Stimulated activated CD4-positive, alpha-beta T cell treated with anti-CD3 and anti-CD28 coated beads, TNF-alpha, amount 100 ng/mL, for 4 hours (primary cell): ENCODE results near the gene NHS.
A peak's percentile ranks its signal among the peaks of the same experiment; 100 is the strongest.

Source experiments
- DNase-seq, 3 experiments: peaks; one replicate each; pipeline ENCODE4 v3.0.0-alpha.2; 2020; ENCODE audit warnings: low read depth in 3 of 3

Gene NHS

DNA sequence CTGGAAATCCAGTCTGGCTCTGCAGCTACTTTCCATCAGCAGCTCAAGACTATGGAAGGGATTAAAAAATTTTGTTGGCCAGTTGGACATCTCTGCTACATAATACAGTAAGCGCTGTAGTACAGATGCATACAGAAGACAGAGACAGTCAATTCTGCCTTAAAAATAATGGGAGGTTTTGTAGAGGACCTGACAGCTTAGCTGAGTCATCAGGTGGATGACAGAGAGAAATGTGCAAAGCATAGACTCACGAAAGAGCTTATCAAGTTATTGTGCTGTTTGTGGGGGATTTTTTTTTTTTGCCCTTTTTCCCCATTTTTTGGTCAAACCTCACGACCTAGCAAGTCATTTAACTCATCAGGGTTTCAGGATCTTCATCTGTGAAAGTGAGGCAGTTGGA, 213.3 kb downstream of the NHS start:
- no peak for DNase-seq

DNA sequence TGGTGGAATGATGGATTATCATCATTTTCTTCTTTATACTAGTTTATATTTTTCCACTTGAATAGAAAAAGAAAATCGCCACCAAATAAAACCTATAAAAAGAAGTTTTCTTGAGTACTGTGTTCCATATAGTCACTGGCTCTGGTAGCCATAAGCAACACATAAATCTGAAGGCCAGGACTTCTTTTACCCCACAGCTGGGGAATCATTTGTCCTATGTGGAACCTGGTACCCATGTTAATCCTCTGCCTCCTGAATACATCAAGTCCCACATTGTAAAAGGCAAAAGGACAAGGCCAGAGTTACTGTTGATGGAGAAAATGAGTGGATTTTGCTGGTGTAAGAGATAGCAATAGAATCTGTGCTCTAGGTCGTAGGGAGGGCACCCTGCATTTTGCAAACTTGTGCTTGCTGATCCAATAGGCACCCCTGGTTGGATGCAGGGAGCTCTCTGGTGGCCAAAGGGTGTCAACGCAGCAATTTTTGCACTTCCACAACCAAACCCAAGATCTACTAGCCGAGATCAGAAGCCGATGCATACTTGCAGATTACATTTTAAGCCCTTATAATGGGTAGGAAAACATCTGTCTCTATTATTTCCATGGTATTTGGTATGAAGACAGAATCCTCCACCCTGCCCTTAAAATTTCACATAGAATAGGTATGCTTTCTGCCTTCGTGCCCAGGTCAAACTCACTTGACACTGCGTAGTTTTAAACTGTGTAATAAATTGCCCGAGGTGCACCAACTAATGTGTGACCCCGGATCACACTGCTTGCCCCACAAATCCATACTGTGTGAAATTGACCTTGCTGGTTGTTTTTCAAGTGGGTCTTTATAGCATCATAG, 216.1 kb downstream of the NHS start:
- DNase-seq = peak in 1 of 3 experiments; percentile 0

DNA sequence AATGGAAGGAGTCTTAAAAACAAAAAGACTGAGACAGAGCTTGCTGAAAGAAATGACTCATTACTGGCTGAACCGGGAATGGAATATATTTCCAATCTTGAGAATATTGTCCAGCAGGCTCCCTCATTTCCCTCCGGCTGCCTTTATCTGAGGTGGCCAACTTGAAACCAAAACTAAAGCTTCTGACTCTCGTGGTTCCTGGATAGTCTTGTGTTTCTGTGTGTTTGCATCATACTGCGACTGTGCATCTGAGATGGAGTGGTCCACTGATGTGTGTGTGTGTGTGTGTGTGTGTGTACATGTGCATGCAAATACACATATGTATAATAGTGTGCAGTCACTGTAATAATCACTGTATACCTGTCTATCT, 216.7 kb downstream of the NHS start:
- no peak for DNase-seq

DNA sequence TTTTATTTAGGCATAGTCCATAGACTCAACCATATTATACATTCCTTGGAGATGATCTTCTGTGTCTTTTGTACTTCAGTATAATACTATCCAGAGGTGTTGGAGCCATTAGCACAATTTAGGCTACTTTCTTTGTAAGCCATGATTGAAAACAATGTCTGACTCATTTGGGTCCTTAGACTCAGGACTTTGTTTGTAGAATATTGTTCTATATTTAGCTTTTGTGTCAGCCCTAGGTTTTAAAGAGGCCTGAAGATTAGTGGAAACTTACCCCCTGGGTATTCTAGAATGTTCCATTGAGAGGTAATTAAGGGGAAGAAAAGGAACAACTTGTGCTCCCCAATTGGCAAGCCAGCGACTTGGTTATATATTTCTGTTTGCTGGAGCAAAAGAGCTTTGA, 217.1 kb downstream of the NHS start:
- no peak for DNase-seq

DNA sequence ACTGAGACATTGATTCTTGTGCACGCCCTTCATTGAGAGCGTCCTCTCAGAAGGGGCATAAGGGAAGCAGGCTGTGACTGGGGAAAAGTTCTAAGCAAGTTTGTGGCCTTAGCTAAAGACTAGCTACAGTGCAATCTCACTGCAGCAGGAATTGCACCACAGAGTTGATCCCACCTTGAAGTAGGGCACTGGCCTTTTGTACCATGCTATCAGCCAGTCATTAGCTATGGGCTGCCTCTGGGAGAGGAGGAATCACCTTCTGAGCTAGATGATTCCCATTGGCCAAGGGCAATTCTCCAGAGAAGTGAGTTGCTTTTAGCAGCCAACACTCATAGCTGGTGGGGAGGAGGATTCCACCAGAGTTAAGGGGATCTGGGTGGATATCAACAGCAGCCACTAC, 219.7 kb downstream of the NHS start:
- no peak for DNase-seq

DNA sequence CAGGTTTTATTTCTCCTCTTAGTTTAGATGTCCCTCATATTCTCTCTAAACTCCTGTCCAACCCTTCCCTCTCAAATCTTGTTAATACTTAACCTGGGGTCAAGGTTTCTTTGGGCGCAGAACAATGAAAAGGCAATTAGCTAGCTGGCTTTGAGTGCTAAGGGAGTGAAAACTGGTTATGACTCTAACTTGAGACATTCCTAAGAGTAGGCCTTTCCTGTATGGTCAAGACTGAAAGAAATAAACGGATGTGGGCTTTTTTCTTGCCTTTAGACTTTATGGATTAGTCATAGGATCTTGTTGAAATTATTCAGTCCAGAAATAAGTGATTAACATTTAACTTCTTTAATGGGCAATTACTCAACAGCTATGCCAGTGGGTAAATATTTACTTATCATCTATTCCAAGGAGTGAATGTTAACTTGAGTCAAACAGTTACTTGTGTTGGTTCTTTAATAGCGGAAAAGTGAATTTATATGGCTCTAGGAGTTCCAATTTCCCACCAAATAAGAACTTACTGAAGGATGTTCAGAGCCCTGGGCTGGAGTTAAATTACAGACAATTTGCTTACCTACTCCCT, 220.5 kb downstream of the NHS start:
- DNase-seq = no peak

DNA sequence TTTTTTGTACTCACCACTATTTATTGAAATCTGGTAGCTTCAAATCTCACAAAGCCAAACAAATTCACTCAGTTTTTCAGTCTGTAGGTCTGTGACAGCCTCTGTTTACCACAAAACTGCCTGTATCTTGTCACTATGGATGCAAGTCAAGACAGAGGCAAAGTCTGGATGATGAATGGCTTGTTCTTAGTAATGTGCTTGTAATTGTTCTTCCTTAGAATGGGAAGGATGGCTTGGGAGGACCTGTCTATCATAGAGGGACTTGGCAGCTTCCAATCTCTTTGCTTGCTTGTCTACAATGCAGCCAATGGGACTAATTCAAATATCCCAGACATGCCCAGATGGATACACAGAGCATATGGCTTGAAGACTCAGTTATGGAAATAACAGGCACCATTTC, 221.1 kb downstream of the NHS start:
- DNase-seq = no peak

DNA sequence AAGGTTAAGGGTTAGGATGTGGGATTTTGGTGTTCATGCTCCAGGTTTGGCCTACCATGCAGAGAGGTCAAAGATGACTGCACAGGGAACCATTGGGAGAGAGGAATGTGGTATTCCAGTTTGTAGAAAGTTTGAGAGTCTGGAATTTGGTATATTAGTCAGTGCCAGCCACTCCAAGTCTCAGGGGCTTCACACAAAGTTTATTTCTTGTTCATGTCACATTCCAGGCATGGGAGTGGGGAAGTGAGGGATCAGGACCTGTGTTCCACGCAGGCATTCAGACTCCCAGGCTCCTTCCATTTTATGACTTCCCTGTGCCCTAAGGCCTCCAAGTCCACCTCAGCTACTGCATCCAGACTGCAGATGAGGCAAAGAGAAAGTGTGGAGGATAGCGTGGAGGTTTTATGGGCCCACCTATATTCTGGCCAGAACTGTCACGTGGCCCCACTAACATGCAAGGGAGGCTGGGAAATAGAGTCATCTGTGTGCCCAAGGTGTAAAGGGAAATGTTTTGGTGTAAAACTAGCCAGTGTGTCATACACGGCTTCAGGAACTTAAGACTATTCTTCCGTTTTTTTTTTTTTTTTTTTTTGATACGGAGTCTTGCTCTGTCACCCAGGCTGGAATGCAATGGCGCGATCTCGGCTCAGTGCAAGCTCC, 221.7 kb downstream of the NHS start:
- no peak for DNase-seq

DNA sequence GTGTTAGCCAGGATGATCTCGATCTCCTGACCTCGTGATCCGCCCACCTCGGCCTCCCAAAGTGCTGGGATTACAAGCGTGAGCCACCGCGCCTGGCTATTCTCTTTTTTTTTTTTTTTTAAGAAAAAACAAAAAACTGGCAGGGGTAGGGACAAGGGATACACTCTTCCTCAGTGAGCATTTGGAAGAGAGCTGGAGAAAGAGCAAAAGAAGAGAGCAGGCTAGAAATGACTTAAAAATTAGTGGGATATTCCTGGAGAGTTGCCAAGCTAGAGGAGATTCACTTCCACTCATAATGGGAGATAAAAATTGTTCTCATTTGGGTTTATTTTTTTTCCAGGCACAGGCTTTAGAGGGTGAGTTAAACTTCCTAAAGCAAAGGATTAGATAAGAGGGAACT, 222.3 kb downstream of the NHS start:
- DNase-seq = no peak

DNA sequence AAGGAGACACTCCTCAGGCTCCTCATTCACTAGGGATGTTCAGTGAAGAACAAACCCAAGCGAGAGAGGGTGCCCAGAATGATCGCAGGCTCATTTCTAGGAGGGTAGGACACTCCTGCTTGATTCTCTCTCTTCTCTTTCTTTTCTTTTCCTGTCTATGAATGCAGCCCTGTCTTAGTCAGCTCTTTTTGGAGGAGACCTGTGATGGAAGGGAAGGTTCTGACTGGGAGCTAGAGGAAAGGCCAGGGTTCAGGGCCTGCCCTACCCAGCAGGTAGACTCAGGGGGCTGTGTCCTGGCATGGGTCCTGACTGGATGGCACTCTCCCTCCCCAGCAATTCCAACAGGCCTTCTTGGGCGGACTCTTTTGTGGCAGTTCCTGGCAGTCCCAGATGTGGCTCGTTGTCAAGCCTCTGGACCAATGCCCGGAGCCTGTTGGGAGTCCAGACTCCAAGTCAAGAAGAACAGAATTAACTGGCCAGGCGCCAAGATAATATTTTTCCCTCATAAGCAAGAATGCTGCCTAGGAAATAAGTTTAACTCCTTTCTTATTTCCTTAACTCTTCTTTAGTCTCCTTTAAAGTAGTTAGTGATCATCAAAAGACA, 222.9 kb downstream of the NHS start:
- DNase-seq = no peak

DNA sequence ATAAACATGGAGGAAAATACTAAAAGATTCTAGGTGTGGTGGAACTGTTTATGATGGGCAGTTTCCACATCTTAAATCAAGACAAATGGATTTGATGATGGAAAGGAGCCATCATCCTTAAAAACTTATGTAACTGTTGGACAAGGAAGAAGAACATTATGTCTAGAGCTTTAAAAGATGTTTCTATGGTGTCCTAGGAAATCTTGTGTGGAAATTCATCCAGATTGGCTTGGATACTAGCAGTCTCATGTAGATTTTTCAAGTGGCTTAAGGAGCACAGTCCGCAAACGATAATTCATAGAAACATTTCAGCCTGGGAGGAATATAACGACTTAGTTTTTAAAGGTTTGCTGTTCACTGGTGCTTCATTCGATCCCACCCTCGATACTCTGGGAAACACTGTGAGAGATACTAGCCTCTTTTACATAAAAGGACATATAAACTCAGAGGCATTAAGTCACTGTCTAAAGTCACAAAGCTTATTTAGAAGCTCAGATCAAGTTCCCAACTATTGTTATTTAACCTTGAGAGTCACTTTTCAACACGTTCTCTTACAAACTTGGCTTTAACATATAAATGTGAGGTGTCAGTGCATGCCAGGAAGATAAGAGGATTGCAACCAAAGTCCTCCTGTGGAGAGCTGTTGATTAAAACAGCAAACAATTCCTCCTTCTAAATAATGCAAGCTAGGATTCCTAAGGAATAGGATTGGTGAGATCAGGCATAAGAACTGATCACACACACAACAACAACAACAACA, 226.6 kb downstream of the NHS start:
- no peak for DNase-seq

DNA sequence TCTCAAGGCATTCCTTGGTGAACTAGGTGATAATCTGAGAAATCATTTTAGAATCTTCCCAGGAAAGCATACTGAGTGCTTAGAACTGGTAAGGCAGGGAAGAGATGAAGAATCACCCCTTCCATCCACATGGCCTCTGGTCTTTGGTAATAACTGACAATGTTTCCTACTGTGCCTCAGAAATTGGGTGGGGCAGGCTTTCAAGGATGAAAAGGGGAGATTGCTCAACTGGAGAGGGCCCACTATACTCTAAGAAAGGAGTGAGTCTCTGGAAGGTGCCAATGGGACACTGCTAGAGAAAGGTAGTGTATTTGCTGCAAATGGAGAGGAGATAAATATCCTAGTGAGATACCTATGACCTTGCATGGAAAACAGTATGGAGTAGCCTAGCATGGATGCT, 227.2 kb downstream of the NHS start:
- no peak for DNase-seq

DNA sequence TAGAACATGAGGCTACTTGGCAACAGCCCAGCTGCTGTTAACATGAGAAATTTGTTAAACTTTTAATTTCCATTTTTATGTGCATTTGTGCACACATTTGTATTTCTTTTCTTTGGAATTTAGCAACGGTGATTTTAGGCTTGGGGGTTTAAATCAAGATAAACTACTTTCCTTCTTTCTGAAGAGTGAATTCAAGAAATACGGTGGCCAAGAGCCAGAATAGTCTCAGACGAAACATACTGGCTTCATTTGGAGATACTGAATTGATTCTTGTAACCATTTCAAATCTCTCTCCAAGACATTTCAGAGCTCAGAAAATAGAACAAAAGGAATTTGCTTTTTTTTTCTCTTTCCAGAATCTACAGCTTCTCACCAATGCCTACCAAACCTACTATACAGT, 228.2 kb downstream of the NHS start:
- no peak for DNase-seq

DNA sequence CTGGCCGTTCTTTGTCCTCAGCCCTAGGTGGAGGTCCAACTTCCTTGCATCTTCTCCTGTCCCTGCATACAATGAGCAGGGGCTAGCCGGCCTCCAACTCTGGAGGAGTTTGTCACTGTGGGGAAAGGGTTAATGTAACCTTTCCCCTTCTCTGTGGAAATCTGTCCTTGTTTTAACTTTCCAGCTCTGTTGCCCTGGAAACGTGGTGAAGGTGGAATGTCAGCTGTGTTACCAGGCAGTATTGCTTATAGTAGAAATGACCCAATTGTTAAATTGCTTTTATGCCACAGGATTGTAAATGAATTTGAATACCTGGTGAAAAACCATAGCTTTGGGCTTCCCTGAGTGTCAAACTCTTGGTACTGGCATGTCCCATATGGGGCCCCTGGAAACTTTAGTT, 230.7 kb downstream of the NHS start:
- no peak for DNase-seq

DNA sequence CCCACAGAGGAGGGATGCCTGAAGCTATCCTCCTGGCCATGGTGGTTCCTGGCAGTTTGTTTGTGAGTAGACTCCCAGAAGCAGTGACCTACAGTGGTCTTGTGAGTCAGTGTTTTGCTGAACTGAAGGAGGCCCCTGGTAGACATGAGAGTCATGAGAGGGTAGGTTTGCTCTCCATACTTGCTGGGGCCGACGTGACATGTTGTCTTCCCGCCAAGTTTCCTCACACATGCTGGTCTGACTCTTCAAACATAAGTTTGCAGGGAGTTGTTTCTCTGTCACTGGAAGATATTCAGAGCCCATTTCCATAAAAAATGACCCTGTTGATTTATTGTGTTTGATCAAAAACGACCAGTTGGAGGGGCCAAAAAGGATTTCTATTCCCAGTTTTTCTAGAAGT, 231.2 kb downstream of the NHS start:
- no peak for DNase-seq

DNA sequence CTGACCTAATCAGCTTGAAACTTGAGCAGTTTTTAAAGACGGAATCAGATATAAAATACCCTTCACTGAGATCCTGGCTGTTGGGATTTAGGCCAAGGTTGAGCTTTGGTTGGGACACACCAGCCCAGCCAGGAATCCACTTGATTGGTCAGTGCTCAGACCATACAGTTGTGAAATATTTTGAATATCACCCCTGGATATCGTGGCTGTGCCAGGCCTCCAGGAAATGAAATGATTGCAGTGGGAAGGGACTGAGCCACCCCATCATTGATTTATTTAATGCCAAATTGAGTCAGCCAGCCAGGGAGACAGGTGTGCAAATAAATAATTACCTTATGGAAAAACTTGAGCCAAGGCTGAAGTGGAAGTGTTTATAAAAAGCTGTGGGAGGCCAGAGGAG, 233.9 kb downstream of the NHS start:
- no peak for DNase-seq

DNA sequence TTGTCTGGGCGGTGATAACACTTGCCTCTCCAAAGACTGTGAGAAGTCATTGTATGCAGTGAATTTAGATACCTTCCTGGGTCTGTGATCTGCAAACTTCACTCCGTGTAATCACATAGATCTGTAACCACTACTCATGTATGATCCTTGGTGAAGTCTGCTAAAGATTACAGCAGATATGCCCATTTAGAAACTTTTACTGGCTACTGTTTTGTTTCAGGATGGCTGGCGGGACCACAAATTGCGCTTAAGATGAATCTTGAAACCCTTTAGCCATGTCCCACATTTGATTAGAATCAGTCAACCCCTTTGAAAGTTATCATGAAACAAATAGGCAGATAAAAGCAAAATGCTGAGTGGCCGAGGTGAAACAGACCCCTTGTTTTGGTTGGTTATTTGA, 235.8 kb downstream of the NHS start:
- no peak for DNase-seq

DNA sequence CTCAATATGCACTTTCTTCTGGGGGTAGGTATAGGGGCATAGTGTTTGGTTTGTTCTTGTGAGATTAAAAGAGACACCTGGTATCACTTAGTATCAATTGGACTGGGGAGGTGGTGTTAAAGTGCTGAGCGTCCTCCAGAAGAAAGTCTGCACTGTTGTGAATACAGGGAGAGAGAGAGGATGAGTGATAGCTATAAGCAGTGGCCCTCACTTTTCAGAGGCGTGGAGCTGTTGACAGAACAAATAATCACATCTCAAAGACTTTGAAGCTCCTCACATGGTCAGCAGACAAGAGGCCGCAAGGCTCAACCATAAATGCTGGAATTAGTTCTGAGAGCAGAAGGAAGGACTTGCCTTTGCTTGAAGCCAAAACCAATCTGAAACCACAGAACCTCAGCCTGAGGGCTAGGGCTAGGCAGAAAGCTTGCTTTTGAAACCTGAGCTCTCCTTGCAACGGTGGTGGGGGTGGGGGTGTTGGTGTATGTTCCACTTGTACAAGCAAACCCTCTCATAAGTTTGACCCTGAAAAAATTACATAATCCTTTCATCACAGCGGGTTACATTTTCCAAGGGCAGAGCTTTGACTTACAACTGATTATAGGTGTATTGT, 239.1 kb downstream of the NHS start:
- DNase-seq = no peak

DNA sequence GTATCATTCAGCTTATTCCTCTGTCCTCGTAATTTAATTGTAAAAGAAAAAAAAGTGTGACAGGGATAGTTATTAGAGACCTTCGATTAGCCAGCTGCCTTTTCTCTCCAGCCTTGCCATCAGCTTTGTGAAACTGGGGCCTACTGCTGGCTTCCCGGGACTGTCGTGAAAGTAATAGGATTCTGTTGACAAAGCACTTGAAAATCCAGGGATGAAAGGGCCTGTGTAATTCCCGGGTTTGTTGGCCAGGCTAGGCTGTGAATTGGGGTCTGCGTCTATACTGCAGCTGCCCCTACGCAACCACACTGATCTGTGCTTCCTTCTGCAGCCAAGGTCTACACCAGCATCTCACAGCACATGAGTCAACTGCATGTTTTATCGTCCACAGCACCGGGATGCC, 241.9 kb downstream of the NHS start:
- DNase-seq = no peak

DNA sequence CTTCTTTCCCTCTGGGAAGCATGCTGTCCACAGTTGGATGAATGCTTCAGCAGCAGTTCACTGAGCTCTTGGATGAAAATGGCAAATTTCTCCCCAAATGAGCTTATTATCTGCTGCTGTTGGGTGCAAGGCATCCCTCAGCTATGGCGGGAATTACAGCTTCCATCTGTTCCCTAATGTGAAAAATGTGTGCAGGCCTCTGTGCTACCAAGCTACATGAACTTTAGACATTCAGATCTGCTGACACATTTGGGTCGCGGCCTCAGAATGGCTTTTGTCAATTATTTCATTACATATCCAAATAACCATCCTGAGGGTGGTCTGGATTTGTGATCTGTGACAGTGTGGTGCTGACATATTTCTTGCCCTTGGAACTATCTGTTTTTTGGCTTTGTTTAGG, 242.8 kb downstream of the NHS start:
- no peak for DNase-seq

DNA sequence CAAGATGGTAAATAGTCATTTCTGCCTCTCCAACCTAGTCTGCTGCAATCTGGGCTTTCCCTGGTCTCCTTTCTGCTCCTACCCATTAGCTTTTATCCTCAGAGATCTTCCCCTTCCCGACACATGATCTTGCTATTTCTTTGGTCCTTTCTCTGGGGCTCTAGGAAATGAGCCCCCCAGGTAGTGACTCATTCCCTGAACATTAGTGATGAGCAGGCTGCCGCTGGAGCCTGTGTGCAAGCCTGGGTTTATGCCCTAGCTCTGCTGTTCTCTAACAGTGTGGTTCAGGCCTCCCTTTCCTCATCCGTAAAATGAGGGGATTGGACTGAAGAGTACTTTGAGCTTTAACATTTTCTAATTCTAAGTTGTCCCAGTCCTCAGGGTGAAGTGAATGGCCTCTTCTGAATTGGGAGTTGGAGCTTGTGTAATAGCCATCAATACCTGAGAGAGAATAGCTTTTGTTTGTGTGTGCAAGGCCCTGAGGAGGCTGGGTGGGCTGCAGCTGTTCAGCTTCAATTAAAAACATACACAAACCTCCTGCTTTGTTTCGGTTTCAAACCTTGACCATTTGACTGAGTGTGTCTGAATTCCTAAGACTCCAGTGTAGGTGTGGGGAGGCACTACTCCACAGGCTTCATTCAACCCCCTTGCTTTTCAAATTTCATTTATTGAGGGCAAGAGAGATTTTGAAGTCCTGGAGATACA, 246.7 kb downstream of the NHS start:
- DNase-seq = no peak
